Vagina (tissue), 2 donors: Measurements from ENCODE around the gene SEMA4C.

ENCODE experiments used
- POLR2A ChIP-seq, 2 donors: fragments of 450-650 bp; IDR thresholded peaks; one replicate each; pipeline ENCODE4 v1.6.1; 2017; ENCODE audit warnings: antibody characterized with exemption in 2 of 2, mild to moderate bottlenecking in 2 of 2, moderate library complexity in 2 of 2
- TF ChIP-seq, protein P1 (sequence below), 3 experiments: fragments of 450-650 bp in 2 of 3; fragments of 200-600 bp in 1 of 3; sonication (generic) in 1 of 3; IDR thresholded peaks; one replicate each; pipeline ENCODE4 v1.5.1; 2017 to 2019; ENCODE audit warnings: antibody characterized with exemption in 3 of 3, mild to moderate bottlenecking in 2 of 3, moderate library complexity in 2 of 3

DNA sequence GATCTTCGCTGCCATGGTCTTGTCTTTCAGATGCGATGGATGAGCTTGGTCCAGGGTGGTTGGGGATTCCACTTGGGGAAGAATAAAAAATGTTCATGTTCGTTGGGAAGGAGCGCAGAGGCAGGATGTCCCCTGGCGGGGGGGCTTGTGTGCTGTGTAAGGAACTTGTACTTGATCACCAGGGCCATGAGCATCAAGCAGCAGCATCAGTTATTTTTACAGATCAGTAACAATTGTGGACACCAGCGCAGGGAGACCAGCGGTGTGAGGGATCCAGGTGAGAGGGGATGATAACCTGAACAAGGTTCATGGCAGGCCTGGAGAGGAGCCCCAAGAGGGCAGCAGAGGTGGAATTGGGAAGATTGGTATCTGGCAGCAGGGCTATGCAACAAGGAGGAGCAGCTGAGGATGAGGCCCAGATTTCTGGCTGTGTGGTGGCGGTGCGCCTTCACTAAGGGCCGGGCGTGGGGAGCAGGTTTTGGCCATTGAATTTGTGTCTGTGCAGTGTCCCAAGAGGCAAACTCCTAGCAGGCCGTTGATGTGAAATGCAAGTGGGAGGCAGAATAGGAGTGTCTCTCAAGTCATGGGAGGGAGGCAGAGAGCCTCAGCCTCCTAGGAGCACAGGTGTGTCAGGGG lies 49.9 kb downstream of the SEMA4C start:
- TF ChIP-seq, protein P1, sequence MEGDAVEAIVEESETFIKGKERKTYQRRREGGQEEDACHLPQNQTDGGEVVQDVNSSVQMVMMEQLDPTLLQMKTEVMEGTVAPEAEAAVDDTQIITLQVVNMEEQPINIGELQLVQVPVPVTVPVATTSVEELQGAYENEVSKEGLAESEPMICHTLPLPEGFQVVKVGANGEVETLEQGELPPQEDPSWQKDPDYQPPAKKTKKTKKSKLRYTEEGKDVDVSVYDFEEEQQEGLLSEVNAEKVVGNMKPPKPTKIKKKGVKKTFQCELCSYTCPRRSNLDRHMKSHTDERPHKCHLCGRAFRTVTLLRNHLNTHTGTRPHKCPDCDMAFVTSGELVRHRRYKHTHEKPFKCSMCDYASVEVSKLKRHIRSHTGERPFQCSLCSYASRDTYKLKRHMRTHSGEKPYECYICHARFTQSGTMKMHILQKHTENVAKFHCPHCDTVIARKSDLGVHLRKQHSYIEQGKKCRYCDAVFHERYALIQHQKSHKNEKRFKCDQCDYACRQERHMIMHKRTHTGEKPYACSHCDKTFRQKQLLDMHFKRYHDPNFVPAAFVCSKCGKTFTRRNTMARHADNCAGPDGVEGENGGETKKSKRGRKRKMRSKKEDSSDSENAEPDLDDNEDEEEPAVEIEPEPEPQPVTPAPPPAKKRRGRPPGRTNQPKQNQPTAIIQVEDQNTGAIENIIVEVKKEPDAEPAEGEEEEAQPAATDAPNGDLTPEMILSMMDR (IDR thresholded peaks at IDR 0.05), result no peak
- TF ChIP-seq POLR2A (IDR thresholded peaks at IDR 0.05), result no peak
